OCI-LY3 (cell line): ENCODE results near the gene TRIM15.

Experiments used
- H2AFZ ChIP-seq: fragments of 200-600, 300-600 bp; shearing (Covaris generic); 2 replicates; pipeline ENCODE4 v1.6.0; 2014; ENCODE audit warnings: antibody characterized with exemption, low read depth, low read length
- H3K27ac ChIP-seq: fragments of 200-600, 300-600 bp; sonication (generic); 2 replicates; pipeline ENCODE4 v1.5.1; 2014; ENCODE audit warnings: mild to moderate bottlenecking, low read length, moderate library complexity, mixed read lengths
- H3K27me3 ChIP-seq: fragments of 200-600, 300-600 bp; sonication (generic); 2 replicates; pipeline ENCODE4 v1.6.1; 2014; ENCODE audit warnings: low read depth, low read length, mixed read lengths
- H3K36me3 ChIP-seq: fragments of 200-600, 300-600 bp; sonication (generic); replicated peaks from 2 replicates; pipeline ENCODE3; 2014; ENCODE audit warnings: low read depth, low read length, mixed read lengths
- H3K4me1 ChIP-seq: fragments of 300-600, 200-600 bp; sonication (generic); 2 replicates; pipeline ENCODE4 v1.6.1; 2014; ENCODE audit warnings: low read length, mixed read lengths
- H3K4me2 ChIP-seq: fragments of 200-600, 300-600 bp; sonication (generic); 2 replicates; pipeline ENCODE4 v1.6.1; 2014; ENCODE audit warnings: low read length, mixed read lengths
- H3K4me3 ChIP-seq: fragments of 300-600, 200-600 bp; sonication (generic); 2 replicates; pipeline ENCODE4 v1.5.1; 2014; ENCODE audit warnings: antibody characterized with exemption, mild to moderate bottlenecking, low read length, moderate library complexity
- H3K79me2 ChIP-seq: fragments of 300-600, 200-600 bp; shearing (Covaris generic); 2 replicates; pipeline ENCODE4 v1.6.1; 2014; ENCODE audit warnings: mild to moderate bottlenecking, low read length, mixed read lengths
- H3K9ac ChIP-seq: fragments of 300-600, 200-600 bp; shearing (Covaris generic); 2 replicates; pipeline ENCODE4 v1.6.0; 2014; ENCODE audit warnings: mild to moderate bottlenecking, low read length, moderate library complexity
- H3K9me3 ChIP-seq: fragments of 200-600, 300-600 bp; shearing (Covaris generic); 2 replicates; pipeline ENCODE4 v1.6.1; 2014; ENCODE audit warnings: low read length, mixed read lengths; ENCODE audit not compliant: insufficient read depth
- H4K20me1 ChIP-seq: fragments of 200-600, 300-600 bp; sonication (generic); 2 replicates; pipeline ENCODE4 v1.6.1; 2016; ENCODE audit warnings: low read length, mixed read lengths; ENCODE audit not compliant: insufficient read depth
- CTCF ChIP-seq: fragments of 200-600, 300-600 bp; sonication (generic); IDR thresholded peaks from 2 replicates; pipeline ENCODE4 v1.5.1; 2014; ENCODE audit warnings: antibody characterized with exemption, low read length, low read depth
- EZH2phosphoT487 ChIP-seq: fragments of 200-600 bp; shearing (Covaris generic); IDR thresholded peaks from 2 replicates; pipeline ENCODE4 v1.6.1; 2018; ENCODE audit warnings: antibody characterized with exemption, mixed run types, low read depth

TRIM15 gene

DNA sequence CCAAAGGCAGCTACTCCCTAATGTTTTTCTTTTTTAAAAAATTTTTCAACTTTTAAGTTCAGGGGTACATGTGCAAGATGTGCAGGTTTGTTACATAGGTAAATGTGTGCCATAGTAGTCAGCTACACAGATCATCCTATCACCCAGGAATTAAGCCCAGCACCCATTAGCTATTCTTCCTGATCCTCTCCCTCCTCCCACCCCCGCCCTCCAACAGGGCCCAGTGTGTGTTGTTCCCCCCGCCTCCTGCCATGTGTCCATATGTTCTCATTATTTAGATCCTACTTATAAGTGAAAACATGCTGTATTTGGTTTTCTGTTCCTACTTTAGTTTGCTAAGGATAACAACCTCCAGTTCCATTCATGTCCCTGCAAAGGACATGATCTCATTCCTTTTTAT, 12.4 kb downstream of the TRIM15 start:
- Histone ChIP-seq H2AFZ (no peak overlapping the region), H3K36me3 (no peaks in the 10 kb centered on the region), H3K79me2 (no peaks in the 10 kb centered on the region), H3K4me2 (no peak overlapping the region), H3K9ac (no peak overlapping the region), H3K9me3 (peaks cover 5% of the 10 kb centered on the region; the same call in 1 of the 2 replicates), H3K27me3 (peaks cover 10% of the 10 kb centered on the region), H3K4me1 (no peaks in the 10 kb centered on the region), H3K27ac (no peak overlapping the region), H3K4me3 (no peak overlapping the region), H4K20me1 (no peaks in the 10 kb centered on the region)
- TF ChIP-seq CTCF (no peak), EZH2phosphoT487 (no peak)

DNA sequence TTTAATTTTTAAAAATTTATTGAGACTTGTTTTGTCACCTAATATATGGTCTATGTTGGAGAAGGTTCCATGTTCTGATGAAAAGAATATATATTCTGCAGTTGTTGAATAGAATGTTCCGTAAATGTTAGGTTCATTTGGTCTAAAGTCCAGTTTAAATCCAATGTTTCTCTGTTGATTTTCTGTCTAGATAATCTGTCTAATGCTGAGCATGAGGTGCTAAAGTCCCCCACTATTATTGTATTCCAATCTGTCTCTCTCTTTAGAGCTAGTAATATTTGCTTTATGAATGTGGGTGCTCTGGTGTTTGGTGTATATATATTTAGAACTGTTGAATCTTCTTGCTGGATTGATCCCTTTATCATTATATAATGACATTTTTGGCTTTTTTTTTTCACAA, 15.5 kb downstream of the TRIM15 start:
- H3K9me3 ChIP-seq = peaks cover 5% of the 10 kb centered on the region; the same call in 1 of the 2 replicates
- no peak overlapping the region for H2AFZ ChIP-seq
- H3K27me3 ChIP-seq = peaks cover 9% of the 10 kb centered on the region; the same call in 1 of the 2 replicates
- TF ChIP-seq CTCF (no peak), EZH2phosphoT487 (no peak)
- H3K4me1 ChIP-seq = no peaks in the 10 kb centered on the region
- H3K36me3 ChIP-seq = no peaks in the 10 kb centered on the region
- H3K27ac ChIP-seq = no peak overlapping the region
- no peaks in the 10 kb centered on the region for H3K79me2 ChIP-seq
- no peak overlapping the region for H3K4me3 ChIP-seq
- no peak overlapping the region for H3K4me2 ChIP-seq
- no peaks in the 10 kb centered on the region for H4K20me1 ChIP-seq
- no peak overlapping the region for H3K9ac ChIP-seq

DNA sequence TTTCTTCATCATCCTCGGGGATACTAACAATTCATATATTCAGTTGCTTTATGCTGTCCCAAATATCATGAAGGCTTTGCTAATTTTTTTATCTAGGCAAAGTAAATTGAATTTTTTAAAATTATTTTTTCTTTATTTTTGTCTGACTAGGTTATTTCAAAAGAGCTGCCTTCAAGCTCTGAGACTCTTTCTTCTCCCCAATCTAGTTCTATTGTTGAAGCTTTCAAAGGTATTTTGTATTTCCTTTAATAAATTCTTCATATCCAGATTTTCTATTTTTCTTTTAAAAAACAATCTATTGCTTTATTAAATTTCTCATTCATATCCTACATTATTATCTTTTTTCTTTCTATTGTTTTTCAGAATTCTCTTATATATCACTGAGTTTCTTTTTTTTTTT, 16.8 kb downstream of the TRIM15 start:
- Histone ChIP-seq H3K9me3 (peaks cover 5% of the 10 kb centered on the region; the same call in 1 of the 2 replicates), H3K9ac (no peak overlapping the region), H3K4me3 (no peak overlapping the region), H3K79me2 (no peaks in the 10 kb centered on the region), H4K20me1 (no peaks in the 10 kb centered on the region), H3K4me1 (no peaks in the 10 kb centered on the region), H3K36me3 (peaks cover 7% of the 10 kb centered on the region), H2AFZ (no peak overlapping the region), H3K27me3 (peaks cover 9% of the 10 kb centered on the region; the same call in 1 of the 2 replicates), H3K4me2 (no peak overlapping the region), H3K27ac (no peak overlapping the region)
- no peak for TF ChIP-seq CTCF
- TF ChIP-seq EZH2phosphoT487 = no peak

- H3K4me3 ChIP-seq = no peak overlapping the region
- no peak for TF ChIP-seq EZH2phosphoT487
- TF ChIP-seq CTCF = no peak
These were observed 21.2 kb downstream of the TRIM15 start for GRCh38 chr6:30184417-30185031.

More at GRCh38 chr6:30184417-30185031, 21.2 kb downstream of the TRIM15 start:
- Histone ChIP-seq H3K4me1 (no peaks in the 10 kb centered on the region), H3K36me3 (peaks cover 22% of the 10 kb centered on the region), H3K27ac (no peak overlapping the region), H2AFZ (no peak overlapping the region), H3K9me3 (peaks cover 4% of the 10 kb centered on the region; the same call in 1 of the 2 replicates), H3K9ac (no peak overlapping the region), H3K79me2 (no peaks in the 10 kb centered on the region), H4K20me1 (no peaks in the 10 kb centered on the region), H3K4me2 (no peak overlapping the region), H3K27me3 (no peaks in the 10 kb centered on the region)
